ENCODE measurements around the gene ZNF621. TPM values are rescaled to one million over a fixed set of nuclear protein-coding genes. Genes with fewer than 3 reads are reported as not detected.
"Not testable (repeated sequence)": the region's sequence is repeated elsewhere in the genome, so short reads cannot be mapped to it uniquely, and the experiment has no call there.

Gene ZNF621
- total RNA-seq, 2 experiments from 2014 or later: 24.9 to 25.7 TPM

DNA sequence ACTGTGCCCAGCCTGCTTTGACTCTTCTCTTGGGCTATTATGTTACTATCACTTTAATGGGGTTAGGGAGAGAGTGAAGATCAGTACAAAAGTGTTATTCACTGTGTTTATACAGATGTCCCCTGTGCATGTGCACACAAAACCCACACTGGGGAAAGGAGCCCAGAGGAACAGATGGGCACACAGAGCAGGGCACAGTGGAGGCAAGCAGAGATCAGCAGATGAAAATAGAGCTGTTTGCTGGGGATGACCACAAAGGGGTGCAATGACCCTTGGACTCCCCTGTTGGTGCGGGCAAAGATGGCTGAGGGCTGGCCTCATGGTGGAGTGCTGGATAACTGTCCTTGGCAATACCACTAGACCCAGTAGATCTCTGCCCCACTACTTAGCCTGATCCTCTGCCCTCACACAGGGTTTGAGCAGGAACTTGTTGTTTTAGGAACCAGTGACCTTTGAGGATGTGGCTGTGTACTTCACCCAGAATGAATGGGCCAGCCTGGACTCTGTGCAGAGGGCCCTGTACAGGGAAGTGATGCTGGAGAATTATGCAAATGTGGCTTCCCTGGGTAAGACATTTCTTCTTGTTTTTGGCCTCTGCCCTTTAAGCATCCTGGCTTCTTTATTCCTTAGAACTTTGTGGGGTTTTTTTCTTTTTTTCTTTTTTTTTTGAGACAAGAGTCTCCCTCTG lies 13.6 kb upstream of the ZNF621 start:
- Mint-ChIP-seq H3K36me3 (ENCODE audit: low read depth) (peaks cover 48% of the 10 kb centered on the region), H3K4me3 (no peak overlapping the region), H3K27ac (no peak overlapping the region), H3K27me3 (no peaks in the 10 kb centered on the region), H3K9me3 (no peaks in the 10 kb centered on the region), H3K4me1 (peaks cover 18% of the 10 kb centered on the region)
- DNase-seq: no peak
- CTCF ChIA-PET: no interaction called here
- POLR2A ChIA-PET: interaction anchor here (1.4 kb wide), 1 partner anchor 29 kb away, joined by 3 read pairs; no protein-coding TSS in a partner anchor

DNA sequence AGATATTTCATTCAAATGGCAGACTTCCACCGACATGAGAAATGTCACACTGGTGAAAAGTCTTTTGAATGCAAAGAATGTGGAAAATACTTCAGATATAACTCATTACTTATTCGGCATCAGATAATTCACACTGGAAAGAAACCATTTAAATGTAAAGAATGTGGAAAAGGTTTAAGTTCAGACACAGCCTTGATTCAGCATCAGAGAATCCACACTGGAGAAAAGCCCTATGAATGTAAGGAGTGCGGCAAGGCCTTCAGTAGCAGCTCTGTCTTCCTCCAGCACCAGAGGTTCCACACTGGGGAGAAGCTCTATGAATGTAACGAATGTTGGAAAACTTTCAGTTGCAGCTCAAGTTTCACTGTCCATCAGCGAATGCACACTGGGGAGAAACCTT lies 8.6 kb upstream of the ZNF621 start:
- H3K27ac Mint-ChIP-seq: no peak overlapping the region
- H3K9me3 Mint-ChIP-seq: no peaks in the 10 kb centered on the region

DNA sequence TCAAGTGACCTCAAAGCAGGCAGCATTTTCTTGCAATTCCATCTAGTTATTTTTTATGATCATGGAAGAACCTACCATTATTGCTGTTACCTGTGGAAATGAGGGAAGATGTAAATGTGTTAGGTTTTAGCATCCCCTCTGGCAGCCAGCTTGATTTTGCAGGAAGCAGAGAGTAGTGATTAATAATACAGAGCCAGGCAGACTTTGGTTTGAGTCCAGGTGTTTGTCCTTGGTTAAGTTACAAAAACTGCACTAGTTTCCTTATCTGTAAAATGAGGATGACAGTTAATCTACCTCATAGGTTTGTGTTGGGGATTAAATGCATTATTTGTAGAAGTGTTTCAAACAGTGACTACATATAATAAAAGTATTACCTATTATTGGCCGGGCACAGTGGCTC lies 6.7 kb upstream of the ZNF621 start:
- Mint-ChIP-seq H3K36me3 (ENCODE audit: low read depth) (peaks cover 36% of the 10 kb centered on the region), H3K9me3 (no peaks in the 10 kb centered on the region), H3K27ac (no peak overlapping the region), H3K4me1 (peaks cover under 1% of the 10 kb centered on the region), H3K27me3 (no peaks in the 10 kb centered on the region), H3K4me3 (no peak overlapping the region)
- POLR2A ChIA-PET: no interaction called here
- CTCF ChIA-PET: no interaction called here
- no peak for DNase-seq

More for the DNA sequence above, 8.6 kb upstream of the ZNF621 start:
- CTCF ChIA-PET: no interaction called here
- Mint-ChIP-seq H3K36me3 (ENCODE audit: low read depth) (peaks cover 42% of the 10 kb centered on the region), H3K4me1 (no peaks in the 10 kb centered on the region), H3K4me3 (no peak overlapping the region), H3K27me3 (no peaks in the 10 kb centered on the region)
- DNase-seq: no peak
- POLR2A ChIA-PET: interaction anchor here (1.0 kb wide), 1 partner anchor 8 kb away, joined by 4 read pairs; the partner anchor contains the start of gene ZNF621

DNA sequence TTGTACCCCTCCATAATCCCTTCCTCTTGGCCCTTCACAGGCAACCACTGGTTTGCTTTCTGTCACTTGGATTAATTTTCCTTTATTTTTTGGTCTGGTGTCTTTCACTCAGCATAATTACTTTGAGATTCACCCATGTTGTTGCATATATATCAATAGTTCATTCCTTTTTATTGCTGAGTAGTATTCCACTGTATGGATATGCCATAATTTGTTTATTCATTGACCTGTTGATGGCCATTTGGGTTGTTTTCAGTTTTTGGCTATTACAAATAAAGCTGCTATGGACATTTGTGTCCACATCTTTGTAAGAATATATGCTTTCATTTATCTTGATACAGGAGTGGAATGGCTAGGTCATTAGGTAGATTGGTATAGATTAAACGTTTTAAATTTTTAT lies 5.9 kb upstream of the ZNF621 start:
- DNase-seq: no peak
- Mint-ChIP-seq H3K4me1 (peaks cover 5% of the 10 kb centered on the region), H3K27ac (no peak overlapping the region), H3K36me3 (ENCODE audit: low read depth) (peaks cover 36% of the 10 kb centered on the region), H3K27me3 (no peaks in the 10 kb centered on the region), H3K9me3 (no peaks in the 10 kb centered on the region), H3K4me3 (no peak overlapping the region)
- POLR2A ChIA-PET: no interaction called here
- CTCF ChIA-PET: no interaction called here

DNA sequence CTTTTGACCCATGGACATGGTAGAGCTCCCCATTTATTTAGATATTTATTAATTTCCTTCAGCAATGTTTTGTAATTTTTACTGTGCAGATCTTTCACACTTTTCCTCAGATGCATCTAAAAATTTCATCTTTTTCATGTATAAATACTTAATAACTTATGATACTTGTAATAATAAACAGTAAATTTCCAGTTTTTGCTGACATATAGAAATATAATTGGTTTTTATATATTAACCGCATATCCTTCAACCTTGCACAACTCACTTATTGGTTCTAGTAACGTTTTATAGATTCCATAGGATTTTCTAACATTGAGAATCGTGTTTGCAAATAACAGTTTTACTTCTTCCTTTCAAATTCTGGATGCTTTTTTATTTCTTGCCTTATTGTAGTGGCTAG lies 3.5 kb upstream of the ZNF621 start:
- Mint-ChIP-seq H3K4me1 (peaks cover 23% of the 10 kb centered on the region), H3K27me3 (no peaks in the 10 kb centered on the region), H3K9me3 (no peaks in the 10 kb centered on the region), H3K27ac (no peak overlapping the region), H3K36me3 (ENCODE audit: low read depth) (peaks cover 35% of the 10 kb centered on the region), H3K4me3 (no peak overlapping the region)
- ChIA-PET CTCF (no interaction called here), POLR2A (interaction anchor here (1.1 kb wide), 1 partner anchor 64 kb away, joined by 3 read pairs; the partner anchor contains the start of gene RPL14)
- DNase-seq: no peak

DNA sequence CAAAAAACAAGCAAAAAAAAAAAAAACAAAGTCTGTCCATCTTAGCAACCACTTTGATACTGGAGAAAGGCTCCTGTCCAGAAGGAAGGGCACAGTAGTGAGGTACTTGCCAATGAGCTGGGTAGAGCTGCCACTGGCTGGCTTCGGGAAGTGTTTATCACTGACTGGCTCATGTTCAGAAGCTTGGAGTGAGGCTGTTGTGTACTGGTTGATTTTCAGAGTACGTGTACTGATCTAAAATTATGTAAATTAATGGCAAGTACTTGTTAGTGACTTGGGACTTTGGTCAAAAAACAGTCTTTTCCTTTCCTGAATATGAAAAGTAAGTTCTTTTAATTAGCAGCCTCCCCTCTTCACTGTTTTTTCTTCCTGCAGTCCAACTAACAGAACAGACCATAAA lies 979 bp upstream of the ZNF621 start:
- ChIA-PET POLR2A (interaction anchor here (0.7 to 3.7 kb wide), 13 partner anchors 7 to 71 kb away, joined by 3 to 46 read pairs (median 6); partner anchors contain the start of genes RPL14, ZNF619 and ZNF620), CTCF (interaction anchor here (0.6 to 3.6 kb wide), 5 partner anchors 17 to 1662 kb away, joined by 3 to 24 read pairs (median 4); partner anchors contain the start of genes RPL14 and ZNF620)
- peaks cover 30% of the 10 kb centered on the region for H3K4me1 Mint-ChIP-seq
- H3K4me3 Mint-ChIP-seq: peak overlapping the region; percentile 94
- H3K36me3 Mint-ChIP-seq (ENCODE audit: low read depth): peaks cover 43% of the 10 kb centered on the region
- no peak for DNase-seq
- no peak overlapping the region for H3K27ac Mint-ChIP-seq
- no peaks in the 10 kb centered on the region for H3K9me3 Mint-ChIP-seq
- no peaks in the 10 kb centered on the region for H3K27me3 Mint-ChIP-seq

DNA sequence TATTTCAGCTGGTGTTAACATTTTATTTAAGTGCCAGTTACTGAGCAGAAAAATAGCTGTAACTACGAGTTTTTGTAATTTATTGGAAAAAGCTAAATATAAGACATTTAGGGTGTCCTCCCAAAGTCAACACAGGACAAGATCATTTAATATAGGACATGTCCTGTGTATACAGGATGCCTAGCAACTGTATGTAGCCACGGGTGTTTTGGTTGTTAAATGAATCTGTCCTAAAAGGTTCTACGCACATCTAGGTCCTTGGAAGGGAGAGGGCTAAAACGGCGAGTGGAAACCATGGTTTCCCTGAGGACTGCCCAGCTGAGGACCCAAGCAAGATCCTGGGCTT lies 565 bp upstream of the ZNF621 start:
- POLR2A ChIA-PET: interaction anchor here (0.7 to 3.7 kb wide), 15 partner anchors 8 to 72 kb away, joined by 3 to 46 read pairs (median 5); partner anchors contain the start of genes RPL14, ZNF619 and ZNF620
- CTCF ChIA-PET: interaction anchor here (0.8 to 3.6 kb wide), 4 partner anchors 18 to 215 kb away, joined by 3 to 24 read pairs (median 4); partner anchors contain the start of genes RPL14 and ZNF620
- peak overlapping the region; percentile 94 for H3K4me3 Mint-ChIP-seq

DNA sequence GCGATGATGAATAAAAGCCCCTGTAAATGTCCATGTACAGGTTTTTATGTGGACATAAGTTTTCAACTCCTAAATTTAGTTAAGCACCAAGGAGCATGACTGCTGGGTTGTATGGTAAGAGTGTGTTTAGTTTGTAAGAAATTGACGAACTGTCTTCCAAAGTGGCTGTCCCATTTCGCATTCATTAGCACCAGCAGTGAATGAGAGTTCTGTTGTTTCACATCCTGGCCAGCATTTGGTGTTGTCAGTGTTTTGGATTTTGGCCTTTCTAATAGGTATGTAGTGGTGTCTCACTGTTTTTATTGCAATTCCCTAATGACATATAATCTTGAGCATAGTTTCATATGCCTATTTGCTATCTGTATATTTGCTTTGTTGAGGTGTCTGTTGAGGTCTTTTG lies 3.7 kb downstream of the ZNF621 start:
- Mint-ChIP-seq H3K4me3 (no peak overlapping the region), H3K9me3 (peaks cover 23% of the 10 kb centered on the region), H3K4me1 (peaks cover 29% of the 10 kb centered on the region), H3K27me3 (no peaks in the 10 kb centered on the region), H3K27ac (no peak overlapping the region), H3K36me3 (ENCODE audit: low read depth) (peaks cover 83% of the 10 kb centered on the region)
- DNase-seq: no peak
- POLR2A ChIA-PET: no interaction called here
- CTCF ChIA-PET: no interaction called here

More for the DNA sequence above, 565 bp upstream of the ZNF621 start:
- peak overlapping the region; percentile 69 for H3K27ac Mint-ChIP-seq
- H3K9me3 Mint-ChIP-seq: no peaks in the 10 kb centered on the region
- no peaks in the 10 kb centered on the region for H3K27me3 Mint-ChIP-seq
- H3K4me1 Mint-ChIP-seq: peaks cover 30% of the 10 kb centered on the region
- no peak for DNase-seq
- peaks cover 45% of the 10 kb centered on the region for H3K36me3 Mint-ChIP-seq (ENCODE audit: low read depth)

DNA sequence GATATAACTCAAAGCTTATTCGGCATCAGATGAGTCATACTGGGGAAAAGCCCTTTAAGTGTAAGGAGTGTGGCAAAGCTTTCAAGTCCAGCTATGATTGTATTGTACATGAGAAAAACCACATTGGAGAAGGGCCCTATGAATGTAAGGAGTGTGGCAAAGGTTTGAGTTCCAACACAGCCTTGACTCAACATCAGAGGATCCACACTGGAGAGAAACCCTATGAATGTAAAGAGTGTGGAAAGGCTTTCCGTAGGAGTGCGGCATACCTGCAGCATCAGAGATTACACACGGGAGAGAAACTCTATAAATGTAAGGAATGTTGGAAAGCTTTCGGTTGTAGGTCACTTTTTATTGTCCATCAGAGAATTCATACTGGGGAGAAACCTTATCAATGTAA lies 7.5 kb downstream of the ZNF621 start:
- H3K27ac Mint-ChIP-seq: no peak overlapping the region
- peaks cover 5% of the 10 kb centered on the region for H3K4me1 Mint-ChIP-seq
- DNase-seq: no peak
- no peaks in the 10 kb centered on the region for H3K27me3 Mint-ChIP-seq
- peaks cover 36% of the 10 kb centered on the region for H3K9me3 Mint-ChIP-seq
- ChIA-PET CTCF (no interaction called here), POLR2A (interaction anchor here (1.5 kb wide), 1 partner anchor 667 kb away, joined by 4 read pairs; the partner anchor contains the start of gene CTNNB1)
- H3K4me3 Mint-ChIP-seq: no peak overlapping the region
- peaks cover 90% of the 10 kb centered on the region for H3K36me3 Mint-ChIP-seq (ENCODE audit: low read depth)

DNA sequence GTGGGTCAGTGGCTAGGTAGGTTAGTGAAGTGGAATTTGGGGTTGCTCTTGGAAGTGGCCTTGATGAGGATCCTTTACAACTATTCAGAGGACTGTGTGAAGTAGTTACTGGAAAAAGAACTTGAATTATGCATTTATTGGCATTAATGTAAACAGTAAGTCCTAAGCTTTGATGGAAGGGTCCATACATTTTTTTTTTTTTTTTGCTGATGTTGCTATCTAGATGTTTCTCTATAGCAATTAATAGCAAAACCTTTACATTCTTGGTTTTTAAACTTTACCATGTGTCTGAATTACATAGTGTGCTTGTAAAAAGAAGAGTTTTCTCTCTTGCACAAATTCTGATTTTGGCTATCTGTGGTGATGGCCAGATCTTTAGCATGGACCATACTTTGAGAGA lies 9.5 kb downstream of the ZNF621 start:
- Mint-ChIP-seq H3K4me3 (no peak overlapping the region), H3K36me3 (ENCODE audit: low read depth) (peaks cover 85% of the 10 kb centered on the region), H3K4me1 (peaks cover 1% of the 10 kb centered on the region), H3K9me3 (peaks cover 42% of the 10 kb centered on the region), H3K27ac (no peak overlapping the region), H3K27me3 (no peaks in the 10 kb centered on the region)
- ChIA-PET POLR2A (interaction anchor here (2.2 kb wide), 1 partner anchor 9 kb away, joined by 6 read pairs; the partner anchor contains the start of gene ZNF621), CTCF (no interaction called here)
- DNase-seq: no peak

DNA sequence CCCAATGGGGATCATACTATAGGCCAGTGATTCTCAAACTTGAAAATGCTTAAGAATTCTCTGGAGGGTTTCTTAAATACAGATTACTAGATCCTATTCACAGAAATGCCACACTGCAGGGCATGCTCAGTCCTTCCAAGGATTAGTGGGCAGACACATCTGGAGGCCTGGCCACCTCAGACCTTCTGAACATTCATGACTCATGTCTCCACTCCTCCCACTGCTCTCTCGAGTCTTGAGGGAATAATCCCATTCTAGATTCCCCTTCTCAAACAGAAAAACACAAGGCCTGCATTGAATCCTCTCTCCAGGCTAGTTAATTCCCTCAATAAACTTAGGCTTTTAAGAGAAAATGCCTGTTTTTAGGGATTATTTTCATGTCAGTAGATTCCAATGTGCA lies 22.1 kb downstream of the ZNF621 start:
- ChIA-PET CTCF (no interaction called here), POLR2A (no interaction called here)
- no peak for DNase-seq
- H3K36me3 Mint-ChIP-seq (ENCODE audit: low read depth): no peaks in the 10 kb centered on the region
- H3K27ac Mint-ChIP-seq: no peak overlapping the region
- no peaks in the 10 kb centered on the region for H3K27me3 Mint-ChIP-seq
- no peaks in the 10 kb centered on the region for H3K4me1 Mint-ChIP-seq
- no peak overlapping the region for H3K4me3 Mint-ChIP-seq
- peaks cover 2% of the 10 kb centered on the region for H3K9me3 Mint-ChIP-seq

DNA sequence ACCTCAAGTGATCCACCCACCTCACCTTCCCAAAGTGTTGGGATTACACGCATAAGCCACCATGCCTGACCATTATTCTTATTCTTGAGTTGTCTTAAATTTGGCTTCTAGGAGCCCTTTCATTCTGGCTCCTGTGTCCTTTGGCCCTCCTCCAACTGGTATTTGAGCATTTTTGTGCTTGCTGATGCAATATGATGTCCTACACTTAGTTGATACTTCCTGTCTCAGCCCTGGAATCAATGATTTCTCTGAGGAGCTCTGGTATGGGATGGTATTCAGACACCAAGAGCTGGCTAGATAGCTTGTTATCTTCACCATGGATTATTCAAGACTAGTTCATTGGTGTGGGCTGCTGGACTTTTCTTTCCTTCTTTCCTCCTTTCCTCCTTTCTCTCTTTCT lies 25.4 kb downstream of the ZNF621 start:
- H3K27ac Mint-ChIP-seq: no peak overlapping the region
- H3K27me3 Mint-ChIP-seq: peaks cover 2% of the 10 kb centered on the region
- ChIA-PET CTCF (no interaction called here), POLR2A (no interaction called here)
- no peaks in the 10 kb centered on the region for H3K4me1 Mint-ChIP-seq
- peaks cover 2% of the 10 kb centered on the region for H3K9me3 Mint-ChIP-seq
- H3K4me3 Mint-ChIP-seq: no peak overlapping the region
- DNase-seq: no peak
- no peaks in the 10 kb centered on the region for H3K36me3 Mint-ChIP-seq (ENCODE audit: low read depth)

DNA sequence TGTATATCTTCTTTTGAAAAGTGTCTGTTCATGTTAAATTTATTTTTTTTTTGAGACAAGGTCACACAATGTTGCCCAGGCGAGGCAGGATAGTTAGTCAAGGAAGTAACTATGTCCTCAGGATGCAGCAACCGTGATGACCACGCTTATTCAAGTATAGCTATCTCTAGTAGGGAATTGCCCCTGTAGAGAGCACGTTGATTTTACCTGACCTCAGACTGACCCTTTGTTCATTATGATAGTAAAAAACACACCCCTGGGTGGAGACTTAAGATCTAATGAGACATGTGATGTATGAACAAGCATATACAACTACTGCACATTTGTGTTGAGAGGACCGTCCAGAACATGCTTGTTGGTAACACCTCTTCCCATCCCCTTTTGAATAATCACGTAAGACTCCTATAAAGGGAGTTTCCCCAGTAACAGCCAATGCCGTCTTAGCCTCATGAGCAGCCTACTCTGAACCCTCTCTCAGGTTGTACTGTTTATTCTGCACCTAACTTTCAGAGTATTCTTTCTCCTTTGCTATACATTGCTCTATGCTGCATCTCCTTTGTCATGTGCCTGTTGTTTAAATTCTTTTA lies 32.9 kb downstream of the ZNF621 start:
- peaks cover 2% of the 10 kb centered on the region for H3K9me3 Mint-ChIP-seq
- CTCF ChIA-PET: no interaction called here
- no peak for DNase-seq
- no peaks in the 10 kb centered on the region for H3K36me3 Mint-ChIP-seq (ENCODE audit: low read depth)
- H3K27ac Mint-ChIP-seq: no peak overlapping the region
- H3K4me1 Mint-ChIP-seq: no peaks in the 10 kb centered on the region
- peaks cover 2% of the 10 kb centered on the region for H3K27me3 Mint-ChIP-seq
- POLR2A ChIA-PET: no interaction called here
- no peak overlapping the region for H3K4me3 Mint-ChIP-seq

DNA sequence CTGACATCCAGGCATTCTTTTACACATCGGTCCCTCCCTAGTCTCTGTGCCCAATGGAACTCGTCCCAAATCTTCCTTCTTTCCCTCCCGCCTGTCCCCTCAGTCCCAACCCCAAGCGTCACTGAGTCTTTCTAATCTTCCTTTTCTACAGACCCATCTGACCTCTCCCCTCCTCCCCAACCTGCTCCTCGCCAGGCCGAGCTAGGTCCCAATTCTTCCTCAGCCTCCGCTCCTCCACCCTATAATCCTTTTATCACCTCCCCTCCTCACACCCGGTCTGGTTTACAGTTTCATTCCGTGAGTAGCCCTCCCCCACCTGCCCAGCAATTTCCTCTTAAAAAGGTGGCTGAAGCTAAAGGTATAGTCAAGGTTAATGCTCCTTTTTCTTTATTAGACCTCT lies 37.7 kb downstream of the ZNF621 start:
- H3K27me3 Mint-ChIP-seq; H3K9me3 Mint-ChIP-seq; H3K4me1 Mint-ChIP-seq; H3K36me3 Mint-ChIP-seq (ENCODE audit: low read depth); DNase-seq; POLR2A ChIA-PET; CTCF ChIA-PET; H3K27ac Mint-ChIP-seq; H3K4me3 Mint-ChIP-seq: not testable (repeated sequence)
